Fibroblast of lung (primary cell): ENCODE results near the gene PLCL1. TPM values are rescaled to one million over a fixed set of nuclear protein-coding genes. Genes with fewer than 3 reads are reported as not detected.

ENCODE experiments used
- DNase-seq, 2 donors: peaks; one replicate each; pipeline versions ENCODE4 v3.0.0 to v3.0.0-alpha.2; 2010; ENCODE audit warnings: low read depth in 2 of 2
- H2AFZ ChIP-seq: 2 replicates; pipeline ENCODE4 v1.5.1; 2012; ENCODE audit warnings: low read length, control low read depth, inconsistent platforms
- H3K27ac ChIP-seq: 2 replicates; pipeline ENCODE4 v1.5.1; 2011; ENCODE audit warnings: low read length, control low read depth; ENCODE audit not compliant: insufficient read depth
- H3K27me3 ChIP-seq: 2 replicates; pipeline ENCODE4 v1.5.1; 2011; ENCODE audit warnings: mild to moderate bottlenecking, low read length; ENCODE audit not compliant: control insufficient read depth, insufficient read depth
- H3K36me3 ChIP-seq: 2 replicates; pipeline ENCODE4 v1.5.1; 2011; ENCODE audit warnings: low read length; ENCODE audit not compliant: control insufficient read depth, insufficient read depth
- H3K4me1 ChIP-seq: 2 replicates; pipeline ENCODE4 v1.5.1; 2011; ENCODE audit warnings: low read length; ENCODE audit not compliant: control insufficient read depth, insufficient read depth; ENCODE audit errors: extremely low read depth
- H3K4me2 ChIP-seq: 2 replicates; pipeline ENCODE4 v1.5.1; 2011; ENCODE audit warnings: low read length, control low read depth; ENCODE audit not compliant: insufficient read depth; ENCODE audit errors: extremely low read depth
- H3K4me3 ChIP-seq, 4 experiments: fragments of 200-600 bp in 1 of 4; sonication (generic) in 1 of 4; replicated peaks in 1 of 4; 2 replicates each; pipeline ENCODE4 v1.5.1; 2011 to 2016; ENCODE audit warnings: low read length in 4 of 4, low read depth in 3 of 4, mild to moderate bottlenecking in 3 of 4, control low read depth in 2 of 4, inconsistent platforms in 1 of 4, mixed read lengths in 1 of 4; ENCODE audit not compliant: insufficient read depth in 1 of 4; ENCODE audit errors: control extremely low read depth in 1 of 4
- H3K79me2 ChIP-seq: 2 replicates; pipeline ENCODE4 v1.5.1; 2012; ENCODE audit warnings: mild to moderate bottlenecking, low read length, inconsistent platforms; ENCODE audit not compliant: control insufficient read depth, insufficient read depth
- H3K9ac ChIP-seq: 2 replicates; pipeline ENCODE4 v1.5.1; 2011; ENCODE audit warnings: mild to moderate bottlenecking, low read length, control low read depth; ENCODE audit not compliant: insufficient read depth
- H3K9me3 ChIP-seq: 2 replicates; pipeline ENCODE4 v1.5.1; 2012; ENCODE audit warnings: low read depth, low read length; ENCODE audit not compliant: control insufficient read depth, insufficient read depth
- H4K20me1 ChIP-seq: 2 replicates; pipeline ENCODE4 v1.5.1; 2011; ENCODE audit warnings: low read length; ENCODE audit not compliant: control insufficient read depth, insufficient read depth; ENCODE audit errors: extremely low read depth
- EZH2 ChIP-seq: IDR thresholded peaks from 2 replicates; pipeline ENCODE4 v1.5.1; 2012; ENCODE audit warnings: low read length, control low read depth, mild to moderate bottlenecking; ENCODE audit errors: missing control alignments
- polyA plus RNA-seq, 2 donors: library from polyadenylated mRNA; depleted of rRNA in 1 of 2; stranded (reverse) in 1 of 2; unstranded in 1 of 2; fragments of >200 nt; gene quantifications; 2 replicates each; pipeline ENCODE4 v1.2.1, GENCODE V29; 2011 to 2012; ENCODE audit warnings: missing spikeins in 1 of 2
- total RNA-seq: library from RNA; depleted of rRNA; stranded (reverse); fragments of >200 nt; gene quantifications from 2 replicates; pipeline ENCODE4 v1.2.1, GENCODE V29; 2014
- TF ChIP-seq, protein P1 (sequence below), 2 donors: IDR thresholded peaks in 1 of 2; conservative IDR thresholded peaks in 1 of 2; 1 replicate in 1 of 2; 2 replicates in 1 of 2; pipeline ENCODE4 v1.5.1; 2011 to 2012; ENCODE audit warnings: low read length in 2 of 2, control low read depth in 1 of 2, inconsistent platforms in 1 of 2, low read depth in 1 of 2, mild to moderate bottlenecking in 1 of 2

The PLCL1 gene
- total and polyA plus RNA-seq, 2 donors (not counting 1 experiment from before 2014, with no cell fraction given) = 0.48 to 0.83 TPM

DNA sequence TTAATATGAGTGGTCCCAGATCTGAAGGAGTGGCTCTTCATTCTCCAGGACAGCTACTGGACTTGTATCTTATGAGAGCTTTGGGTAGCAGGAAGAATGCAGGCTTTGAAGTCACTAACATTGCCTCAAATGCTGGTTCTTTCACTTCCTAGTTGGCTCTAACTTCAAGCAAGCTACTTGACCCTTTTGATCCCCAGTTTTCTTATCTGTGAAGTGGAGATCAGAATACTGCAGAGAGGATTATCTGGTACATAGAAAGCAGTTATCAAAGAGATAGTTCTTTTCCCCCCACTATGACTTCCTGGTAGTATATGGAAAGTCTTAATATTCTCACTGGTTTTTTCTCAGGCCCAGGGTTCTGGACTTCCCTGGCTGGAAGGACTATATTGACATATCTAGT lies 3.4 kb upstream of the PLCL1 start:
- H3K79me2 ChIP-seq = no peaks in the 10 kb centered on the region
- TF ChIP-seq, protein P1, sequence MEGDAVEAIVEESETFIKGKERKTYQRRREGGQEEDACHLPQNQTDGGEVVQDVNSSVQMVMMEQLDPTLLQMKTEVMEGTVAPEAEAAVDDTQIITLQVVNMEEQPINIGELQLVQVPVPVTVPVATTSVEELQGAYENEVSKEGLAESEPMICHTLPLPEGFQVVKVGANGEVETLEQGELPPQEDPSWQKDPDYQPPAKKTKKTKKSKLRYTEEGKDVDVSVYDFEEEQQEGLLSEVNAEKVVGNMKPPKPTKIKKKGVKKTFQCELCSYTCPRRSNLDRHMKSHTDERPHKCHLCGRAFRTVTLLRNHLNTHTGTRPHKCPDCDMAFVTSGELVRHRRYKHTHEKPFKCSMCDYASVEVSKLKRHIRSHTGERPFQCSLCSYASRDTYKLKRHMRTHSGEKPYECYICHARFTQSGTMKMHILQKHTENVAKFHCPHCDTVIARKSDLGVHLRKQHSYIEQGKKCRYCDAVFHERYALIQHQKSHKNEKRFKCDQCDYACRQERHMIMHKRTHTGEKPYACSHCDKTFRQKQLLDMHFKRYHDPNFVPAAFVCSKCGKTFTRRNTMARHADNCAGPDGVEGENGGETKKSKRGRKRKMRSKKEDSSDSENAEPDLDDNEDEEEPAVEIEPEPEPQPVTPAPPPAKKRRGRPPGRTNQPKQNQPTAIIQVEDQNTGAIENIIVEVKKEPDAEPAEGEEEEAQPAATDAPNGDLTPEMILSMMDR (conservative IDR thresholded peaks at IDR 0.05 in 1 of 2, IDR thresholded peaks at IDR 0.05 in 1 of 2; ENCODE audit: low read depth in 1 of 2, low read length in 2 of 2) = no peak
- TF ChIP-seq EZH2 = no peak
- no peak overlapping the region for H3K4me3 ChIP-seq
- H4K20me1 ChIP-seq = no peaks in the 10 kb centered on the region
- no peaks in the 10 kb centered on the region for H3K27me3 ChIP-seq
- no peak overlapping the region for H3K27ac ChIP-seq
- no peak overlapping the region for H2AFZ ChIP-seq
- no peaks in the 10 kb centered on the region for H3K9me3 ChIP-seq
- H3K4me1 ChIP-seq = no peaks in the 10 kb centered on the region
- H3K36me3 ChIP-seq = no peaks in the 10 kb centered on the region
- no peak overlapping the region for H3K9ac ChIP-seq
- no peak overlapping the region for H3K4me2 ChIP-seq
- no peak for DNase-seq

DNA sequence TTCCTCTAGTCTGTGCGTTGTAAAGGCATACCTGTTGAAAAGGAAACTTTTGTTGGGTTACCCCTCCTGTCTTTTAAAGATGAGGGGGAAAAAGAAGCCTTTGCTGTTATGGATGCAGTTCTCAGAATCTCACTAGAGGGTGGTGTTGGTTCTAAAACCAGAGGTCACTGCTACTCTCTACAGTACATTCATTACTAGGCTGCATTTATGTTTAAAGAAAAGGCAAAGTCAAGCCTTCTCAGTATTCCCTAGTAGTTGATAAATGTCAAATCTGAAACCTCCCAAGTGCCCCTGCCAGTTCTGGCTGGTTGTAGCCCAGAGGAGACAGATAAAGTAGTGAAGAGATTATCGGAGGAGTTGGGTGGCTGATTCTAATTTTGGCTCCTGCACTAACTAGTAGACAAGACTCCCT lies 1.4 kb upstream of the PLCL1 start:
- no peak for TF ChIP-seq EZH2
- TF ChIP-seq, protein P1 (conservative IDR thresholded peaks at IDR 0.05 in 1 of 2, IDR thresholded peaks at IDR 0.05 in 1 of 2; ENCODE audit: low read depth in 1 of 2, low read length in 2 of 2) = peak; percentile 89 to 97
- Histone ChIP-seq H3K79me2 (no peaks in the 10 kb centered on the region), H3K27ac (no peak overlapping the region), H3K9ac (no peak overlapping the region), H3K9me3 (no peaks in the 10 kb centered on the region), H3K27me3 (no peaks in the 10 kb centered on the region), H3K4me1 (no peaks in the 10 kb centered on the region), H3K36me3 (no peaks in the 10 kb centered on the region), H4K20me1 (no peaks in the 10 kb centered on the region), H3K4me3 (no peak overlapping the region), H3K4me2 (no peak overlapping the region), H2AFZ (no peak overlapping the region)
- peak; percentile 41 to 76 for DNase-seq

DNA sequence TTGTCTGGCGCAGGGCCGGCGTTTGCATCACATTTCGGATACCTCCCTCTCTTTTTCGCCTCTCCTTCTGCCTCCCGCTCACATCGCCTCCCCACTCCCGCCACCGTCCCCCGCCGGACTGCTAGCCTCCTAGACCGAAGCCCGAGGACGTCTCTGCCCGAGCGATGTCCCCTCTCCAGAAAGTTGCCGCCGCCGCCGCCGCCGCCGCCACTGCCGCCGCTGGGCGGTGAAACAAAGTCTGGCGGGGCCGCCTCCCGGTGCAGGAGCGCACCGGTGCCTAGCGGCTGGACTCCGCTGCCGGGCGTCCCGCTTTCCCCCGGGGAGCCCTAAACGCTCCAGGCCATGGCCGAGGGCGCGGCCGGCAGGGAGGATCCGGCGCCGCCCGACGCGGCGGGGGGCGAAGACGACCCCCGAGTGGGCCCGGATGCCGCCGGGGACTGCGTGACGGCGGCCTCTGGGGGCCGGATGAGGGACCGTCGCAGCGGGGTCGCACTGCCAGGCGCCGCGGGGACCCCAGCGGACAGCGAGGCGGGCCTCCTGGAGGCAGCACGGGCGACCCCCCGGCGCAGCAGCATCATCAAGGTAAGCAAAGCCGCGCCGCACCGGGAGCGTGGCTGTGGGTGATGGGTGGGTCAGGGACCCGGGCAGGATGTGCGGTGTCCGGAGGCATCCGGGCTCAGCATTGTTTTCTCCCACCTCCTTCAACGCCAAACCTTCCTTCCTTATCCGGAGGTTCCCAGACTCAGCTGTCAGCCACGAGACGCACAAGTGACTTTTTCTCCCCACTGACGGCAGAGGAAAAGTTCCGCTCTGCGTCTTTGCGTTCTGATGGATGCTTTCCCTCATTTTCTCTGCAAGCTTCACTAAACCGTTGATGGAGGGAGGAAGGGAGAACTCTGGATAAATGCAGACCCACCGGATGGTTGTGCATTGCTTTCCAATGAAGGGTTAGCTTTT lies 643 bp downstream of the PLCL1 start:
- Histone ChIP-seq H4K20me1 (no peaks in the 10 kb centered on the region), H3K9ac (peak overlapping the region; percentile 28), H3K4me3 (peak overlapping the region; percentile 45 to 76 (median 62)), H3K27ac (no peak overlapping the region), H3K4me1 (no peaks in the 10 kb centered on the region), H3K9me3 (no peaks in the 10 kb centered on the region), H2AFZ (peak overlapping the region; percentile 73), H3K4me2 (peak overlapping the region; percentile 88), H3K36me3 (no peaks in the 10 kb centered on the region), H3K79me2 (no peaks in the 10 kb centered on the region), H3K27me3 (no peaks in the 10 kb centered on the region)
- DNase-seq = peak; percentile 4 to 14
- no peak for TF ChIP-seq EZH2
- TF ChIP-seq, protein P1 (conservative IDR thresholded peaks at IDR 0.05 in 1 of 2, IDR thresholded peaks at IDR 0.05 in 1 of 2; ENCODE audit: low read depth in 1 of 2, low read length in 2 of 2) = no peak
